OCI-LY3 (cell line): ENCODE measurements around the gene CYP27A1.

Experiments used
- H2AFZ ChIP-seq: fragments of 200-600, 300-600 bp; shearing (Covaris generic); 2 replicates; pipeline ENCODE4 v1.6.0; 2014; ENCODE audit warnings: antibody characterized with exemption, low read depth, low read length
- H3K27ac ChIP-seq: fragments of 200-600, 300-600 bp; sonication (generic); 2 replicates; pipeline ENCODE4 v1.5.1; 2014; ENCODE audit warnings: mild to moderate bottlenecking, low read length, moderate library complexity, mixed read lengths
- H3K27me3 ChIP-seq: fragments of 200-600, 300-600 bp; sonication (generic); 2 replicates; pipeline ENCODE4 v1.6.1; 2014; ENCODE audit warnings: low read depth, low read length, mixed read lengths
- H3K36me3 ChIP-seq: fragments of 200-600, 300-600 bp; sonication (generic); replicated peaks from 2 replicates; pipeline ENCODE3; 2014; ENCODE audit warnings: low read depth, low read length, mixed read lengths
- H3K4me1 ChIP-seq: fragments of 300-600, 200-600 bp; sonication (generic); 2 replicates; pipeline ENCODE4 v1.6.1; 2014; ENCODE audit warnings: low read length, mixed read lengths
- H3K4me2 ChIP-seq: fragments of 200-600, 300-600 bp; sonication (generic); 2 replicates; pipeline ENCODE4 v1.6.1; 2014; ENCODE audit warnings: low read length, mixed read lengths
- H3K4me3 ChIP-seq: fragments of 300-600, 200-600 bp; sonication (generic); 2 replicates; pipeline ENCODE4 v1.5.1; 2014; ENCODE audit warnings: antibody characterized with exemption, mild to moderate bottlenecking, low read length, moderate library complexity
- H3K79me2 ChIP-seq: fragments of 300-600, 200-600 bp; shearing (Covaris generic); 2 replicates; pipeline ENCODE4 v1.6.1; 2014; ENCODE audit warnings: mild to moderate bottlenecking, low read length, mixed read lengths
- H3K9ac ChIP-seq: fragments of 300-600, 200-600 bp; shearing (Covaris generic); 2 replicates; pipeline ENCODE4 v1.6.0; 2014; ENCODE audit warnings: mild to moderate bottlenecking, low read length, moderate library complexity
- H3K9me3 ChIP-seq: fragments of 200-600, 300-600 bp; shearing (Covaris generic); 2 replicates; pipeline ENCODE4 v1.6.1; 2014; ENCODE audit warnings: low read length, mixed read lengths; ENCODE audit not compliant: insufficient read depth
- H4K20me1 ChIP-seq: fragments of 200-600, 300-600 bp; sonication (generic); 2 replicates; pipeline ENCODE4 v1.6.1; 2016; ENCODE audit warnings: low read length, mixed read lengths; ENCODE audit not compliant: insufficient read depth
- EZH2phosphoT487 ChIP-seq: fragments of 200-600 bp; shearing (Covaris generic); IDR thresholded peaks from 2 replicates; pipeline ENCODE4 v1.6.1; 2018; ENCODE audit warnings: antibody characterized with exemption, mixed run types, low read depth
- TF ChIP-seq, protein P1 (sequence below): fragments of 200-600, 300-600 bp; sonication (generic); IDR thresholded peaks from 2 replicates; pipeline ENCODE4 v1.5.1; 2014; ENCODE audit warnings: antibody characterized with exemption, low read length, low read depth

CYP27A1 gene

DNA sequence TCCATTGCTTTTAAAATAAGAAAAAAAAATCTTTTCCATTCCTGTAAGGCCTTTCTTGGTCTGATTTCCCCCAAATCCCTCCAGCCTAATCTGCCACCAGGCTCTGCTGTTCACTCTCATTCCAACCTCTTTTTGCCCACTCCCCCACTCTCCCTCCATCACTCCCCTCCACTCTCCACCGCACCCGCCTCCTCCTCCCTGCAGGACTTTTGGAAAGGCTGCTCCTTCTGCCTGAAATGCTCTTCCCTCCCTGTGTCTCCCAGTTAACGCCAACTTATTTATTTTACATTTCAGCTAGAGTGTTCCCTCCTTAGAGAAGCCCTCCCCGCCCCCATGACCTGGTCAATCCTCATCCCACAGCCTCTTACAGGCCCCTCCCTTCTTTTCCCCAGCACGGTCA lies 72.9 kb downstream of the CYP27A1 start:
- no peaks in the 10 kb centered on the region for H4K20me1 ChIP-seq

DNA sequence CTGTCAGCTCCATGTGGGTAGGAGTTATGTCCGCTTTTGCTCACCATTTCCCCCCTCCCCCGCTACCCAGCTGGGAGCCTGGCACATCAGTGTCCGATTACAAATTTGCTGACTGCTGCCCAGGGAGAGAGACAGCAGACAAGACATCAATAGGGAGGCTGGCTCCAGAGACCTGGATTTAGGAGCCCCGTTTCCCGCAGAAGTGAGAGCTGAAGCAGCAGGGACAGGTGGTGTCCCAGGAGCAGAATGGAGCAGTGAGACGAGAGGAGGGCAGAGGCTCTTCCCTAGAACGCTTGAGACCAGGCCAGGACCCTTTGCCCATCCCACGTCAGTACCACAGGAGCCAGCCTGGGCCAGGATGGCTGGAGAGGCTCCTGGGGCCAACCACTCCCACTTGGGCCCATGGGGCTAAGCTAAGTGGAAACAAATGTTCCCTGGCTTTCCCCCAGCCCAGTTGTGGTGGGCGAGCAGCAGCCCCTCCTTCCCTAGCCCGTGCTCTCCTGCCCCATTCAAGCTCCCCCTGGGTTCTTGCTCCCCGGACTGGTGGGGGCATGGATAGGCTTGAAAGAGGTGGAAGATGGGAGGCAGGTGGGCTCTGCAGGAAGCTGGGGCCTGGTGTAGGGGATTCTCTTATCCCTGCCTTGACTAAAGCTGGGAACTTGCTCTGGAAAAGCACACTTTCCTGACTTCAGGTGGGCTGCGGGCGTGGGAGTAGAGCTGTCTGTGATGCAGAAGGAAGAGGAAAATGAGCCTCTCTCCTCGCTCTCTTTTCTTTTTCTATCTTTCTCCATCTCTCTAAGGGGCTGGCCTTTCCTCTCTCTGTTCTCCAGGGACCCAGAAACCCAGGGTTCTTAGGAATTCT lies 73.6 kb downstream of the CYP27A1 start:
- Histone ChIP-seq H3K79me2 (no peaks in the 10 kb centered on the region), H3K4me3 (no peak overlapping the region), H3K4me2 (no peak overlapping the region), H2AFZ (no peak overlapping the region), H3K27me3 (no peaks in the 10 kb centered on the region; the same call in 1 of the 2 replicates), H3K27ac (no peak overlapping the region), H3K9ac (no peak overlapping the region), H4K20me1 (no peaks in the 10 kb centered on the region), H3K36me3 (no peaks in the 10 kb centered on the region), H3K4me1 (no peaks in the 10 kb centered on the region), H3K9me3 (no peaks in the 10 kb centered on the region)
- TF ChIP-seq, protein P1, sequence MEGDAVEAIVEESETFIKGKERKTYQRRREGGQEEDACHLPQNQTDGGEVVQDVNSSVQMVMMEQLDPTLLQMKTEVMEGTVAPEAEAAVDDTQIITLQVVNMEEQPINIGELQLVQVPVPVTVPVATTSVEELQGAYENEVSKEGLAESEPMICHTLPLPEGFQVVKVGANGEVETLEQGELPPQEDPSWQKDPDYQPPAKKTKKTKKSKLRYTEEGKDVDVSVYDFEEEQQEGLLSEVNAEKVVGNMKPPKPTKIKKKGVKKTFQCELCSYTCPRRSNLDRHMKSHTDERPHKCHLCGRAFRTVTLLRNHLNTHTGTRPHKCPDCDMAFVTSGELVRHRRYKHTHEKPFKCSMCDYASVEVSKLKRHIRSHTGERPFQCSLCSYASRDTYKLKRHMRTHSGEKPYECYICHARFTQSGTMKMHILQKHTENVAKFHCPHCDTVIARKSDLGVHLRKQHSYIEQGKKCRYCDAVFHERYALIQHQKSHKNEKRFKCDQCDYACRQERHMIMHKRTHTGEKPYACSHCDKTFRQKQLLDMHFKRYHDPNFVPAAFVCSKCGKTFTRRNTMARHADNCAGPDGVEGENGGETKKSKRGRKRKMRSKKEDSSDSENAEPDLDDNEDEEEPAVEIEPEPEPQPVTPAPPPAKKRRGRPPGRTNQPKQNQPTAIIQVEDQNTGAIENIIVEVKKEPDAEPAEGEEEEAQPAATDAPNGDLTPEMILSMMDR = no peak
- TF ChIP-seq EZH2phosphoT487 = no peak

More for the DNA sequence above, 72.9 kb downstream of the CYP27A1 start:
- Histone ChIP-seq H3K4me3 (no peak overlapping the region), H3K4me2 (no peak overlapping the region), H2AFZ (no peak overlapping the region), H3K79me2 (no peaks in the 10 kb centered on the region), H3K9me3 (no peaks in the 10 kb centered on the region), H3K27me3 (no peaks in the 10 kb centered on the region; the same call in 1 of the 2 replicates), H3K9ac (no peak overlapping the region), H3K4me1 (no peaks in the 10 kb centered on the region), H3K36me3 (no peaks in the 10 kb centered on the region), H3K27ac (no peak overlapping the region)
- TF ChIP-seq EZH2phosphoT487 = no peak
- TF ChIP-seq, protein P1 = no peak

DNA sequence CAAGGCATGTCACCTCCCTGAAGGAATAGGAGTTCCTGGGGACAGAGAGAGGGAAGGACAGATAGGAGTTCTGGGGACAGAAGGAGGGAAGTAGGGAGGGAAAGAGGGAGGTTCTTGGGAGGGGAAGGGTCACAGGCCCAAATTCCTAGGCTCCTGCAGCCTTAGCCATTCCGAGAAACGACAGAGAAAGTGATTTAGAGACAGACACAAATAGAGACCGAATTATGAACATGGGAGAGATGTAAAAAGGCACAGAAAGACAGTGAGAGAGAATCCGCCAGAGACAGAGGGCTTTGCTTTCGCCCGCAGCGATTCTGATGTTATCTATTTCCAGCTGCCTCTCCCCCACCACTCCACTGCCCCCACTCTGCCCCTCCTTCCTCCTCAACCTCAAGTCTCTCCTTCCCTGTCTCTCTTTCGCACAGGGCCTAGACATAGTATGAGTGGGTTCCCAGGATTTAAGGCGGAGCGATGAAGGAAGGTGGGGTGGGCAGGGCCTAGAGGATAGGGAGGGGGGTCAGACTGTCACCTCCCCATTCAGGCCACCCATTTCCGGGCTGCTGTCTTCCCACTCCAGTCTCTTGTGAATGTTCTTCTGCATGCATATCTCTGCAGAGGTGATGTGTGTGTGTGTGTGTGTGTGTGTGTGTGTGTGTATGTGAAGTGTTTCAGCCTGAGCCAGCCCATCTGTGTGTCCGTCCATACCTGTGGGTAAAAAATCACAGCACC lies 74.4 kb downstream of the CYP27A1 start:
- H3K79me2 ChIP-seq = no peaks in the 10 kb centered on the region
- no peak overlapping the region for H3K4me2 ChIP-seq
- no peak overlapping the region for H3K27ac ChIP-seq
- no peak overlapping the region for H2AFZ ChIP-seq
- no peak overlapping the region for H3K4me3 ChIP-seq
- H3K36me3 ChIP-seq = no peaks in the 10 kb centered on the region
- no peak overlapping the region for H3K9ac ChIP-seq
- no peaks in the 10 kb centered on the region; the same call in 1 of the 2 replicates for H3K27me3 ChIP-seq
- no peaks in the 10 kb centered on the region for H3K9me3 ChIP-seq
- no peaks in the 10 kb centered on the region for H3K4me1 ChIP-seq
- no peaks in the 10 kb centered on the region for H4K20me1 ChIP-seq
- no peak for TF ChIP-seq EZH2phosphoT487
- TF ChIP-seq, protein P1 = no peak

DNA sequence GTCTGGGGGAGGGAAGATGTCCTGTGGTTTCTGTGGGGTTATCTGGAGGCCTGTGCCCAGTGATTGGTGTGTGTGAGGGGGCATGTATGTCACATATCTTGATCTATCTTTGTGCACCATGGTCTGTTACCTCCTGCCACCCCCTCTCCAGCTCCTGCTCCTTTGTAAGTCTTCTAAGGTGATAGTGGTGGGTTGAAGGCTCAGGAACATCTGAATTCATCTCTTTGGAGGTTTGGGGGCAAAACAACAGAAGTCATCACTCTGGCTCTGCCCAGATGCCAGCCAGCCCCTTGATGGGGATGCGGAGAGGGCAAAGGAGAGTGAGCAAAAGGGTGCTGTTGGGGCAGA lies 74.9 kb downstream of the CYP27A1 start:
- H3K9ac ChIP-seq = no peak overlapping the region
- no peaks in the 10 kb centered on the region for H4K20me1 ChIP-seq
- no peak overlapping the region for H2AFZ ChIP-seq
- no peaks in the 10 kb centered on the region for H3K79me2 ChIP-seq
- H3K4me3 ChIP-seq = no peak overlapping the region
- no peaks in the 10 kb centered on the region for H3K4me1 ChIP-seq
- TF ChIP-seq, protein P1 = no peak
- TF ChIP-seq EZH2phosphoT487 = no peak
- no peaks in the 10 kb centered on the region for H3K36me3 ChIP-seq
- no peaks in the 10 kb centered on the region; the same call in 1 of the 2 replicates for H3K27me3 ChIP-seq
- H3K4me2 ChIP-seq = no peak overlapping the region
- H3K27ac ChIP-seq = no peak overlapping the region
- no peaks in the 10 kb centered on the region for H3K9me3 ChIP-seq
